HepG2 (cell line): ENCODE results near the gene ASAP2. TPM values are rescaled to one million over a fixed set of nuclear protein-coding genes. Genes with fewer than 3 reads are reported as not detected.

ENCODE experiments used
- AGO1 ChIP-seq: fragments of 200-400 bp; formaldehyde crosslinking; IDR thresholded peaks from 2 replicates; pipeline ENCODE4 v1.6.1; 2017; ENCODE audit warnings: mild to moderate bottlenecking, low read depth, low read length, moderate library complexity; ENCODE audit not compliant: poor library complexity, severe bottlenecking
- ARHGAP35 ChIP-seq: sonication (generic); formaldehyde crosslinking; IDR thresholded peaks from 2 replicates; pipeline ENCODE4 v1.9.0; 2022; ENCODE audit warnings: mild to moderate bottlenecking, inconsistent platforms, moderate library complexity, missing genetic modification reagents, borderline replicate concordance
- EEA1 ChIP-seq: sonication (generic); formaldehyde crosslinking; IDR thresholded peaks from 2 replicates; pipeline ENCODE4 v1.5.1; 2020; ENCODE audit warnings: mild to moderate bottlenecking, missing genetic modification reagents, borderline replicate concordance
- FOXA1 ChIP-seq, 2 experiments: fragments of 450-650 bp in 1 of 2; sonication (generic) in 1 of 2; formaldehyde crosslinking in 1 of 2; IDR thresholded peaks; 2 replicates each; pipeline versions ENCODE4 v1.4.0 to v1.6.1; 2016 to 2020; ENCODE audit warnings: missing genetic modification reagents in 1 of 2
- MAFK ChIP-seq, 2 experiments: IDR thresholded peaks in 1 of 2; conservative IDR thresholded peaks in 1 of 2; 2 replicates each; pipeline ENCODE4 v1.6.1; 2011; ENCODE audit warnings: improper control_type of control experiment in 2 of 2, low read length in 2 of 2
- MXI1 ChIP-seq: IDR thresholded peaks from 3 replicates; pipeline ENCODE4 v1.6.1; 2012; ENCODE audit warnings: low read depth, low read length, inconsistent platforms, borderline replicate concordance
- ZHX2 ChIP-seq, 2 experiments: sonication (generic) in 1 of 2; formaldehyde crosslinking in 1 of 2; IDR thresholded peaks; 2 replicates each; pipeline versions ENCODE4 v1.6.1 to v1.9.0; 2014 to 2022; ENCODE audit warnings: antibody characterized with exemption in 1 of 2, borderline replicate concordance in 1 of 2, inconsistent platforms in 1 of 2, low read depth in 1 of 2, missing genetic modification reagents in 1 of 2
- ZMYM4 ChIP-seq: sonication (generic); formaldehyde crosslinking; IDR thresholded peaks from 2 replicates; pipeline ENCODE4 v1.8.1; 2023; ENCODE audit warnings: mild to moderate bottlenecking, missing genetic modification reagents
- ZNF142 ChIP-seq: sonication (generic); formaldehyde crosslinking; IDR thresholded peaks from 2 replicates; pipeline ENCODE4 v1.4.0; 2020; ENCODE audit warnings: missing genetic modification reagents
- ZNF503 ChIP-seq: sonication (generic); formaldehyde crosslinking; IDR thresholded peaks from 2 replicates; pipeline ENCODE4 v1.4.0; 2020; ENCODE audit warnings: missing genetic modification reagents
- ZNF790 ChIP-seq: sonication (generic); formaldehyde crosslinking; IDR thresholded peaks from 2 replicates; pipeline ENCODE4 v1.8.0; 2022; ENCODE audit warnings: missing genetic modification reagents, mild to moderate bottlenecking, borderline replicate concordance
- ZSCAN31 ChIP-seq: sonication (generic); formaldehyde crosslinking; IDR thresholded peaks from 2 replicates; pipeline ENCODE4 v1.5.0; 2020; ENCODE audit warnings: low read depth, mild to moderate bottlenecking, missing genetic modification reagents
- polyA plus RNA-seq, 8 experiments: library from polyadenylated mRNA; depleted of rRNA in 3 of 8; stranded (reverse) in 7 of 8; unstranded in 1 of 8; fragments of >200 nt; fragmentation: Illumina TruSeq in 4 of 8; extraction: Trizol in 4 of 8; gene quantifications; 2 replicates each; pipeline versions ENCODE4 v1.2.1 to v1.2.3, GENCODE V29; 2011 to 2016; ENCODE audit warnings: low read depth in 4 of 8, missing spikeins in 1 of 8, mixed read lengths in 1 of 8; ENCODE audit not compliant: insufficient read depth in 1 of 8
- total RNA-seq, 5 experiments: library from RNA; depleted of rRNA; stranded (reverse); fragments of >200 nt; fragmentation: Illumina TruSeq; extraction: Trizol; gene quantifications; 2 replicates each; pipeline ENCODE4 v1.2.3, GENCODE V29; 2016; ENCODE audit warnings: low read depth in 1 of 5

ASAP2 gene
- total and polyA plus RNA-seq, 2 of the 13 experiments (the other 11 are each of a cell fraction or from before 2014, with no cell fraction given) = 7.3 to 22.3 TPM

GRCh38 chr2:9167718-9168657, 38.6 kb upstream of the ASAP2 start (continued):
- TF ChIP-seq AGO1 (no peak), FOXA1 (IDR thresholded peaks at IDR 0.05) (peak; percentile 77), FOXA1 (CRISPR knock-in tag; IDR thresholded peaks at IDR 0.05) (peak; percentile 99), ZMYM4 (CRISPR knock-in tag) (peak; percentile 64), ZNF503 (CRISPR knock-in tag) (peak; percentile 72; the same call in 1 of the 2 replicates), ARHGAP35 (CRISPR knock-in tag) (no peak), ZSCAN31 (no peak), ZNF790 (CRISPR knock-in tag) (peak; percentile 48; the same call in 1 of the 2 replicates), ZHX2 (IDR thresholded peaks at IDR 0.05; ENCODE audit: low read depth) (no peak), ZHX2 (CRISPR knock-in tag; IDR thresholded peaks at IDR 0.05; ENCODE audit: borderline replicate concordance) (no peak), EEA1 (CRISPR knock-in tag) (no peak), MAFK (conservative IDR thresholded peaks at IDR 0.05 in 1 of 2, IDR thresholded peaks at IDR 0.05 in 1 of 2; ENCODE audit: low read length in 2 of 2) (no peak), ZNF142 (CRISPR knock-in tag) (peak; percentile 57; the same call in 1 of the 2 replicates), MXI1 (peak; percentile 28; the same call in 1 of the 3 replicates)
